OCI-LY3 (cell line): ENCODE data around the gene RPL22L1.

ENCODE experiments used
- H2AFZ ChIP-seq: fragments of 200-600, 300-600 bp; shearing (Covaris generic); 2 replicates; pipeline ENCODE4 v1.6.0; 2014; ENCODE audit warnings: antibody characterized with exemption, low read depth, low read length
- H3K27ac ChIP-seq: fragments of 200-600, 300-600 bp; sonication (generic); 2 replicates; pipeline ENCODE4 v1.5.1; 2014; ENCODE audit warnings: mild to moderate bottlenecking, low read length, moderate library complexity, mixed read lengths
- H3K27me3 ChIP-seq: fragments of 200-600, 300-600 bp; sonication (generic); 2 replicates; pipeline ENCODE4 v1.6.1; 2014; ENCODE audit warnings: low read depth, low read length, mixed read lengths
- H3K36me3 ChIP-seq: fragments of 200-600, 300-600 bp; sonication (generic); replicated peaks from 2 replicates; pipeline ENCODE3; 2014; ENCODE audit warnings: low read depth, low read length, mixed read lengths
- H3K4me1 ChIP-seq: fragments of 300-600, 200-600 bp; sonication (generic); 2 replicates; pipeline ENCODE4 v1.6.1; 2014; ENCODE audit warnings: low read length, mixed read lengths
- H3K4me2 ChIP-seq: fragments of 200-600, 300-600 bp; sonication (generic); 2 replicates; pipeline ENCODE4 v1.6.1; 2014; ENCODE audit warnings: low read length, mixed read lengths
- H3K4me3 ChIP-seq: fragments of 300-600, 200-600 bp; sonication (generic); 2 replicates; pipeline ENCODE4 v1.5.1; 2014; ENCODE audit warnings: antibody characterized with exemption, mild to moderate bottlenecking, low read length, moderate library complexity
- H3K79me2 ChIP-seq: fragments of 300-600, 200-600 bp; shearing (Covaris generic); 2 replicates; pipeline ENCODE4 v1.6.1; 2014; ENCODE audit warnings: mild to moderate bottlenecking, low read length, mixed read lengths
- H3K9ac ChIP-seq: fragments of 300-600, 200-600 bp; shearing (Covaris generic); 2 replicates; pipeline ENCODE4 v1.6.0; 2014; ENCODE audit warnings: mild to moderate bottlenecking, low read length, moderate library complexity
- H3K9me3 ChIP-seq: fragments of 200-600, 300-600 bp; shearing (Covaris generic); 2 replicates; pipeline ENCODE4 v1.6.1; 2014; ENCODE audit warnings: low read length, mixed read lengths; ENCODE audit not compliant: insufficient read depth
- H4K20me1 ChIP-seq: fragments of 200-600, 300-600 bp; sonication (generic); 2 replicates; pipeline ENCODE4 v1.6.1; 2016; ENCODE audit warnings: low read length, mixed read lengths; ENCODE audit not compliant: insufficient read depth
- CTCF ChIP-seq: fragments of 200-600, 300-600 bp; sonication (generic); IDR thresholded peaks from 2 replicates; pipeline ENCODE4 v1.5.1; 2014; ENCODE audit warnings: antibody characterized with exemption, low read length, low read depth
- EZH2phosphoT487 ChIP-seq: fragments of 200-600 bp; shearing (Covaris generic); IDR thresholded peaks from 2 replicates; pipeline ENCODE4 v1.6.1; 2018; ENCODE audit warnings: antibody characterized with exemption, mixed run types, low read depth

The RPL22L1 gene

DNA sequence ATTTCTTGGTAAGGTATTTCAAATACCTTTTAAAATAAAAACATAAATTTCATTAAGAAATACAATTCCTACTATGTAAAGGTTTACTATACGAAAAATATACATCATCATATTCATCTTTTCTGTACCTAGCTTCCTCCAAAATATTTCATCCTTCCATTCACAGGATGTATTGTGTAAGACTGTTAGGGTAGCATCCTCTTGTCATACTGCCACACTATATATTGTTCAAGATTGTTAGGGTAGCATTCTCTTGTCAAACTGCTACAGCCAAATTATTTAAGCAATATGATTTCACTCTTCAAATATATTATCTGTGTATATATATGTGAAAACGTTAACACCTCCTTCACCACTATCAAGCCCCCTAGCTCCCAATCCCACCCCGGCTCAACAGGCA is 3.5 kb downstream of the RPL22L1 start:
- Histone ChIP-seq H3K27me3 (no peaks in the 10 kb centered on the region), H3K4me2 (no peak overlapping the region), H3K9ac (no peak overlapping the region), H3K27ac (no peak overlapping the region), H3K79me2 (peaks cover 36% of the 10 kb centered on the region), H4K20me1 (peaks cover 28% of the 10 kb centered on the region), H3K9me3 (no peaks in the 10 kb centered on the region), H2AFZ (no peak overlapping the region), H3K4me1 (peaks cover 25% of the 10 kb centered on the region), H3K4me3 (no peak overlapping the region), H3K36me3 (peaks cover 46% of the 10 kb centered on the region)
- TF ChIP-seq EZH2phosphoT487, result no peak
- no peak for TF ChIP-seq CTCF

- Histone ChIP-seq H3K79me2 (peaks cover 29% of the 10 kb centered on the region), H3K4me1 (peaks cover 18% of the 10 kb centered on the region), H3K27ac (peak overlapping the region; percentile 13; the same call in 1 of the 2 replicates), H2AFZ (no peak overlapping the region), H3K9me3 (no peaks in the 10 kb centered on the region), H3K4me3 (no peak overlapping the region), H4K20me1 (peaks cover 28% of the 10 kb centered on the region), H3K27me3 (no peaks in the 10 kb centered on the region), H3K4me2 (no peak overlapping the region), H3K9ac (no peak overlapping the region), H3K36me3 (peaks cover 46% of the 10 kb centered on the region)
- TF ChIP-seq EZH2phosphoT487 (no peak), CTCF (no peak)
Observed at GRCh38 chr3:170865209-170866094, 4.5 kb downstream of the RPL22L1 start.

DNA sequence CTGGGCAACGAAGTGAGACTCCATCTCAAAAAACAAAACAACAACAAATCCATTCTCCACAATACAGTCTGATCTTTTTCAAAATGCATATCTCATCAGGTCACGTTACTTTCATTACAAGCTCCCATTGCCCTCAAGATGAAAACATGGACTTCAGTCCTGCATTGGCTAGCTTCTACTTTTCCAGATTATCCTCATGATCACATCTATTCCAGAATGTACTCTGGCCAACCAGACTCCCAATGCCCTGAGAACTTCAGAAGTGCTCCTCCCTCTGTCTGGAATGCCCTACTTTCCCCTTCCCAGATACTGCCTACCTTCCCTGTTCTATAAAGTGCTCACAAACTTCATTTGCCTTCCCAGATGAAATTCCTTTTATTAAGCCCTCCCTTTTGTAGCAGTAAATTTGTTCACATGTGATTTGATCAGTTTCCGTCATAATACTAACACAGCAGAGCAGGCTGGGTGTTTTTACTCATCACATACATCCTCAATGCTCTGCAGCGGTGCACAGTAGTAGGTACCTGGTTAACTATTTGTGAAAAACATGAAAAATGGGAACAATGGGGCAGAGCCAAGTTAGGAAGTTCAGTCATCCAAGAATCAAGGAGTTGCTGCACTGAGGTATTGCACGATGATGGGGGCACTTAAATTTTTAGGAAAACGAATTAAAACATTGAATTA is 5.3 kb downstream of the RPL22L1 start:
- Histone ChIP-seq H3K4me3 (no peak overlapping the region), H3K9me3 (no peaks in the 10 kb centered on the region)

More for the DNA sequence above, 5.3 kb downstream of the RPL22L1 start:
- H3K4me2 ChIP-seq, result no peak overlapping the region
- H3K4me1 ChIP-seq, result peaks cover 18% of the 10 kb centered on the region
- H4K20me1 ChIP-seq, result peaks cover 28% of the 10 kb centered on the region
- H3K36me3 ChIP-seq, result peaks cover 46% of the 10 kb centered on the region
- H3K9ac ChIP-seq, result no peak overlapping the region
- no peaks in the 10 kb centered on the region for H3K27me3 ChIP-seq
- TF ChIP-seq EZH2phosphoT487 (no peak), CTCF (no peak)
- no peak overlapping the region for H3K27ac ChIP-seq
- H2AFZ ChIP-seq, result no peak overlapping the region
- peaks cover 23% of the 10 kb centered on the region for H3K79me2 ChIP-seq
